Right lung (tissue), 5 donors: ENCODE measurements around the gene ASTN2. TPM values are rescaled to one million over a fixed set of nuclear protein-coding genes. Genes with fewer than 3 reads are reported as not detected.

Source experiments
- DNase-seq, 2 donors: peaks; one replicate each; pipeline ENCODE4 v3.0.0-alpha.2; 2013
- polyA plus RNA-seq, 5 donors: library from polyadenylated mRNA; unstranded; fragments of 120-200 nt; gene quantifications; one replicate each; pipeline versions ENCODE4 v1.2.1 to v1.2.3, GENCODE V29; 2013; ENCODE audit warnings: inconsistent platforms in 1 of 5, low replicate concordance in 1 of 5; ENCODE audit not compliant: insufficient read length in 5 of 5, insufficient read depth in 1 of 5

ASTN2 gene
- polyA plus RNA-seq, 5 donors, result 4.4 to 5.2 (median 4.8) TPM

DNA sequence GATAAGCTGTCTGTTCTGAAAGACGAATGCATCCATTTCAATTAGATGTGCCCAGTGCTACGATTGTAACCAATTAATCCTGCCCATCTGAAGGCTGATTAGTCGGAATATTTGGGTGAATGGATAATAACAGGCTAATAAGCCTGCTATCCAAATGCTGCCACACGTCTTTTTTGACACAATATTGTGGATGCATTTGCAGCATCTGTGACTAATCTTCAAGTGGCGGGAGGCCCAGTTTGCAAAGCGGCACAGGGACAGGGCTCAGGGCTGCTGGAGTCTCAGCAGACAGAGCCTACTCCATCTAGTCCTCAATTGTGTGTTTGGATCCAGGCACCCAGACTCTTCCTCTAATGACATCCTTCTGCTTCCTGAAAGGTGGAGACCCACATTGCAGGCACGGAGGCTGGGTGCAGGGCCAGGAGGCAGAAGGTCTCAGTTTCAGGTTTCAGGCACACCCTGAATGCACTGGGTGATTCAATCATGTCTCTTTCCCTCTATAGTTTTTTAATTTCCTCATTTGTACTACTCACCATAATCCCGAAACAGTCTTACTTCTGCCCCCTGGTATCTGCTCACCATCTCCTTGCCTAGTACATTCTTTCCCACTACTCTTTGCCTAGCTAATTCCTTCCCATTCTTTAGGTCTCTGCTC, 169.6 kb downstream of the ASTN2 start:
- DNase-seq, result no peak

DNA sequence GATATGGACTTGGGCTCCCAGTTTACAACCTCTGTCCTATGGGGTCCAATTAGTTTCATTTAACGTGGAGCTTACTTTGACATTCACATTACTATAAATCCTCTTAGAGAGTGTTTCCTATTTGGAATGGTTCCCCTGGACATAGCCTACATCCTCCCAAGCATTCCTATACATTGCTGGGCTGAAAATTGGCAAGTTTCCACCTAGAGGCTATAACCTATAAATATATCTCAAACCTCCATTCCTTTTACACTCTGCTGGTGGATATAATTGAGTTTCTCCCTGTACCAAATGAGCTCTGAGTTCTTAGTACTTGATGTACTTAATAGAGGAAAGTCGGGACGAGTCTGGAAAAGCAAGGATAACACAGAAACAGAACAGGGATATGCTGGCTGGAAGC, 172.8 kb downstream of the ASTN2 start:
- no peak for DNase-seq

- no peak for DNase-seq
These were observed 175.4 kb downstream of the ASTN2 start for GRCh38 chr9:117239428-117239827.

- no peak for DNase-seq
These were observed 180.8 kb downstream of the ASTN2 start for GRCh38 chr9:117234103-117234502.

GRCh38 chr9:117233016-117233415, 181.8 kb downstream of the ASTN2 start:
- DNase-seq, result no peak

- no peak for DNase-seq
These were observed 182.6 kb downstream of the ASTN2 start for GRCh38 chr9:117232281-117232680.

GRCh38 chr9:117231012-117231411, 183.8 kb downstream of the ASTN2 start:
- DNase-seq, result no peak

DNA sequence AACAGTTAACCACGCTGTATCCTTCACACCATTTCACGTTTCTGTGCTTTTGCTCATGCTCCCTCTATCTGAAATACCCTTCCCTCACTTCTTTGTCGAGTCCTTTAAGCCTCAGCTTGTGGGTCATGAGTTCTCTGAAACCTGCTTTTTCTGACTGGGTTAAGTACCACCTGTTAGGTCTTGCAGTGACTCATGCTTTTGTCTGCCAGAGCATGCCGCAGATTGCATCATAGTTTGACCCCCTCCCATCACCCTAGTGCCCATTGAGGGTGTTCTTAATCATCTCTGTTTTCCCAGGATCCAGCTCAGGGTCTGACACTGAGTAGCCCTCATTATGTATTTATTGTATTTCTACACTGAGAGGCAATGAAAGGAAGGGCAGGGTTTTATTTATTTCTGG, 190.2 kb downstream of the ASTN2 start:
- no peak for DNase-seq

GRCh38 chr9:117218951-117219350, 195.9 kb downstream of the ASTN2 start:
- no peak for DNase-seq

GRCh38 chr9:117214416-117214815, 200.4 kb downstream of the ASTN2 start:
- no peak for DNase-seq

- DNase-seq, result no peak
These were observed 203.6 kb downstream of the ASTN2 start for GRCh38 chr9:117211280-117211679.

GRCh38 chr9:117205806-117206205, 209.1 kb downstream of the ASTN2 start:
- DNase-seq, result no peak

- no peak for DNase-seq
These were observed 209.9 kb downstream of the ASTN2 start for GRCh38 chr9:117204971-117205370.

GRCh38 chr9:117191504-117192261, 223.2 kb downstream of the ASTN2 start:
- no peak for DNase-seq

DNA sequence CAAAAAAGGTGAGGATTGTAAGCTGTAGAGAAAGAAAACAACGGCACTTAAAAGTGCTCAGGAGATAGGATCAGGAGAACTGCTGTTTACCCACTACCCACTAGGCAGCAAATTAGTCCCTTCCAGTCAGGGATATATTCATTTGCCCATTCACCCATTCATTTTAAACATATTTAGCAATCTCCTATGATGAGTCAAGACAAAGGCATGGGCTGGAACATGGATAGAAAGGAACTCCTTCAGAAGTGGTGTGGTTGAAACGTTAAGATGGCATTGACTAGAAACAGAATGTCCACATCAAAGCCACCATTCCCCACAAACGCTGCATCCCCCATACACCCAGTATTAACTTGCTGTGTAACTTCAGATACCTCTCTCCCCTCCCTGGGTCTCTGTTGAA, 225.7 kb downstream of the ASTN2 start:
- DNase-seq, result no peak

GRCh38 chr9:117188394-117188793, 226.5 kb downstream of the ASTN2 start:
- no peak for DNase-seq

GRCh38 chr9:117187498-117187897, 227.4 kb downstream of the ASTN2 start:
- DNase-seq, result no peak

DNA sequence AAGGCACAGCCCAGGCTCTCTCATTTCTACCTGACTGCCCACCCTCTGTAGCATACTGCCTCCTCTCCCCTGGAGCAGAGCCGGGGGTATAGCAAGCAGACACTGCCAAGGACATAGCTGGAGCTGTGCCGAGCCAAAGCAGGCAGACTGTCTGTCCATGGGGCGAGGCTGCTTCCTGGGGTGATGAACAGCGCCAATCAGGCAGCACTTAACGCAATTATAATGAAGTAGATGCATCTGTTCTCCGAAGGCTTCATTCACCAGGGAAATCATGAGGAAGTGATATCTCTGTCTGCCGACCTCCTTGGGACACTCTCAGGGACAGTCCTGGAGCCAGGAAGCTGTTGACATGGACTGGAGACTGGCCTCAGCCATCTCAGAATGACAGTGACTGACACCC, 230.7 kb downstream of the ASTN2 start:
- DNase-seq, result no peak

DNA sequence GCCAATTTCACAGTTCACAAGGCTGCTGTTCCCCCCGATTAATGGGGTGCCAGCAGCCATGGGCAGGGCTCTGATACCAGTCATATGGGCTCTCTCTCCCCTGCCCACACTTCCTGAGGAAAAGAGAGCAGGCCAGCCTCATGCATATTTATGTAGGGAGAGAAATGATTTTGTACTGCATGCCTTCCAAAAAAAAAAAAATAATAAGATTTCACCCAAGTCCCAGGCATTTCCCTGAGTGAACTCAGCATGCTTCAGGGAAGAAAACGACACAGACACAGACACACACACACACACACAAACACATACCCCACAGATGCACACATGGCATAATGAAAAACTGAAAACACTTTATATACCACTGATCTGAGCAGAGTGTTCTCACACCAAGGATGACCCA, 232.8 kb downstream of the ASTN2 start:
- DNase-seq, result no peak

DNA sequence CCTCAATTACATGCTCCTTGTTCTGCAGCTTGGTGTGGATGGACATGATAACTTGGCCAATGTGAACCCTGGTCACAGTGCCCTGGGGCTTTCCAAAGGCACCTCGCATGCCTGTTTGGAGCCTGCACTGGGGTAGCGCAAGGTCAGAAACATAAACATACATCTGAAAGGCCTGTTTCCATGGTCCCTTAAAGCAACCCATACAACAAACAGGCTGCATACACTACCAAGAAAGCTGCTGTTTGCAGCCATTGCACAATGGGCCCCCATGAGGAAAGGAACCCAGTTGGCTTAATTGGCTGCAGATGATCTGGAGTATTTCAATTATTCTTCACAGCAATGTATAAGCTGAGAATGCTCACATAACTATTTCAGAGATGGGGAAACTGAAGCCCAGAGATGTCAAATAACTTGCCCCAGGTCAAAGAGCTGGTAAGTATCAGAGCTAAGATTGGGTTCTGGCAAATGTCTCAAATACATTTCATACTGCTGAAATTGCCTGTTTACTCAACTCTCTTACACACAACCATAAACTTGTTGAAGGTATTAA, 233.9 kb downstream of the ASTN2 start:
- no peak for DNase-seq

DNA sequence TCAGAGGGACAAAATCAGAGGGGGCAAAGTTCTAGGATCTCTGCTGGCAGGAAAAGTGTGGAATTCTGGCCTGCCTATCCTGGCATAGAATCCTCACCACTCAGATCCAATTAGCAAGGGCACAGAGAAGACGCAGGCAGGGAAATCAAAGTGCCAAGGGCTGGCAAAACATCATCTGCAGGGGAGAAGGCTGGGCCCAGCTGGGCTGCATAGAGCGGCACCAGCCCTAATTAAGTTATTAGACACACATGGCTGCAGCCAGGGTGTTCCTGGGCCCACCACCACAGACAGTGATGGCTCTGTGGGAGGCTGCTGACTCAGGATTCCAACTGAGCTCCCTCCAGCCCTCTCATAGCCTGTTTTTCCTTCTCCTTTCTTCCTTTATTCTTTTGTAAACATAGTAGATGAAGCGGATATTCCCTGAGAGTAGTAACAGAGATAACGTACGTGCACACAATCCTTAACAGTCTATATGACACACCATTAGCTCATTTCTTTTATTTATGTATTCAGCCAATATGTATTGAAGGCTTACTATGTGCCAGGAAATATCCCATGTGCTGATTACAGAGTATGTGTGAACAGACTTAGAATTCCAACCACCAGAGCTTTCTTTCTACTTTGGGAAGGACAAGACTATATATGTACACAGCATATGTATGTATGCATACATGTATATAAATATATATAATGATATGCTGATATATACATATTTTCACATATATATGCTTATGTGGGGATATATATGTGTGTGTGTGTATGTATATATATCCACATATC, 236.1 kb downstream of the ASTN2 start:
- DNase-seq, result no peak

GRCh38 chr9:117170567-117170966, 244.3 kb downstream of the ASTN2 start:
- no peak for DNase-seq
